Central memory CD8-positive, alpha-beta T cell (primary cell): ENCODE results near the gene USP49.

Experiments used
- ATAC-seq: fragments of 150-1000 bp; cut with Tn5 transposase; replicated peaks from 2 replicates; pipeline ENCODE4 v1.10.0; 2022; ENCODE audit warnings: mild to moderate bottlenecking, moderate FRiP score, moderate number of reproducible peaks; ENCODE audit not compliant: poor library complexity, severe bottlenecking; ENCODE audit errors: extremely low read depth
- DNase-seq, 2 donors: peaks; one replicate each; pipeline ENCODE4 v3.0.0; 2021; ENCODE audit warnings: low spot score in 2 of 2
- H3K27ac Mint-ChIP-seq: one replicate; pipeline ENCODE4 v1.8.0; 2022; ENCODE audit warnings: low read depth, mild to moderate bottlenecking, moderate library complexity, mixed read lengths
- H3K27me3 Mint-ChIP-seq: one replicate; pipeline ENCODE4 v1.8.0; 2022; ENCODE audit warnings: mixed read lengths
- H3K36me3 Mint-ChIP-seq: one replicate; pipeline ENCODE4 v1.8.0; 2022; ENCODE audit warnings: mild to moderate bottlenecking, moderate library complexity, mixed read lengths; ENCODE audit not compliant: insufficient read depth
- H3K4me1 Mint-ChIP-seq: one replicate; pipeline ENCODE4 v1.8.0; 2022; ENCODE audit warnings: mixed read lengths
- H3K4me3 Mint-ChIP-seq: one replicate; pipeline ENCODE4 v1.8.0; 2022; ENCODE audit warnings: mild to moderate bottlenecking, moderate library complexity, mixed read lengths
- H3K9me3 Mint-ChIP-seq: one replicate; pipeline ENCODE4 v1.8.0; 2022; ENCODE audit warnings: mixed read lengths

USP49 gene

GRCh38 chr6:41881506-41881905 lies 13.7 kb downstream of the USP49 start:
- H3K27ac Mint-ChIP-seq: no peak overlapping the region
- ATAC-seq (no peak), DNase-seq (no peak)
- H3K27me3 Mint-ChIP-seq: no peaks in the 10 kb centered on the region
- H3K4me3 Mint-ChIP-seq: no peak overlapping the region
- no peaks in the 10 kb centered on the region for H3K36me3 Mint-ChIP-seq
- no peaks in the 10 kb centered on the region for H3K9me3 Mint-ChIP-seq
- H3K4me1 Mint-ChIP-seq: no peaks in the 10 kb centered on the region

- DNase-seq (no peak), ATAC-seq (no peak)
- H3K4me3 Mint-ChIP-seq: no peak overlapping the region
- no peaks in the 10 kb centered on the region for H3K27me3 Mint-ChIP-seq
- no peaks in the 10 kb centered on the region for H3K9me3 Mint-ChIP-seq
- H3K4me1 Mint-ChIP-seq: no peaks in the 10 kb centered on the region
- H3K36me3 Mint-ChIP-seq: no peaks in the 10 kb centered on the region
- no peak overlapping the region for H3K27ac Mint-ChIP-seq
Measured at GRCh38 chr6:41878961-41879405, 16.2 kb downstream of the USP49 start.

GRCh38 chr6:41878246-41878645 lies 16.9 kb downstream of the USP49 start:
- no peaks in the 10 kb centered on the region for H3K9me3 Mint-ChIP-seq
- DNase-seq: no peak
- H3K36me3 Mint-ChIP-seq: no peaks in the 10 kb centered on the region
- no peaks in the 10 kb centered on the region for H3K27me3 Mint-ChIP-seq
- no peak for ATAC-seq
- H3K4me1 Mint-ChIP-seq: no peaks in the 10 kb centered on the region
- H3K4me3 Mint-ChIP-seq: no peak overlapping the region
- no peak overlapping the region for H3K27ac Mint-ChIP-seq

- Mint-ChIP-seq H3K27me3 (no peaks in the 10 kb centered on the region), H3K4me1 (no peaks in the 10 kb centered on the region)
- no peak for DNase-seq
Measured at GRCh38 chr6:41877051-41877680, 18.0 kb downstream of the USP49 start.

GRCh38 chr6:41874741-41875140 lies 20.4 kb downstream of the USP49 start:
- no peak for ATAC-seq

More at GRCh38 chr6:41877051-41877680, 18.0 kb downstream of the USP49 start:
- Mint-ChIP-seq H3K9me3 (no peaks in the 10 kb centered on the region), H3K36me3 (no peaks in the 10 kb centered on the region), H3K27ac (no peak overlapping the region), H3K4me3 (no peak overlapping the region)
- ATAC-seq: no peak

GRCh38 chr6:41872147-41872546 lies 23.0 kb downstream of the USP49 start:
- ATAC-seq (no peak), DNase-seq (no peak)
- Mint-ChIP-seq H3K36me3 (peaks cover 3% of the 10 kb centered on the region), H3K27me3 (no peaks in the 10 kb centered on the region), H3K27ac (no peak overlapping the region), H3K4me1 (no peaks in the 10 kb centered on the region), H3K4me3 (no peak overlapping the region), H3K9me3 (no peaks in the 10 kb centered on the region)

More at GRCh38 chr6:41874741-41875140, 20.4 kb downstream of the USP49 start:
- DNase-seq: no peak
- no peaks in the 10 kb centered on the region for H3K27me3 Mint-ChIP-seq
- H3K36me3 Mint-ChIP-seq: no peaks in the 10 kb centered on the region
- H3K4me3 Mint-ChIP-seq: no peak overlapping the region
- no peaks in the 10 kb centered on the region for H3K9me3 Mint-ChIP-seq
- no peaks in the 10 kb centered on the region for H3K4me1 Mint-ChIP-seq
- H3K27ac Mint-ChIP-seq: no peak overlapping the region

- H3K27me3 Mint-ChIP-seq: no peaks in the 10 kb centered on the region
- H3K36me3 Mint-ChIP-seq: peaks cover 3% of the 10 kb centered on the region
- no peaks in the 10 kb centered on the region for H3K9me3 Mint-ChIP-seq
- no peaks in the 10 kb centered on the region for H3K4me1 Mint-ChIP-seq
- no peak for DNase-seq
- H3K4me3 Mint-ChIP-seq: no peak overlapping the region
- no peak overlapping the region for H3K27ac Mint-ChIP-seq
- no peak for ATAC-seq
Measured at GRCh38 chr6:41871691-41872090, 23.5 kb downstream of the USP49 start.

- ATAC-seq: no peak
- Mint-ChIP-seq H3K9me3 (no peaks in the 10 kb centered on the region), H3K4me1 (no peaks in the 10 kb centered on the region), H3K27ac (no peak overlapping the region), H3K27me3 (no peaks in the 10 kb centered on the region), H3K36me3 (no peaks in the 10 kb centered on the region), H3K4me3 (no peak overlapping the region)
- DNase-seq: no peak
Measured at GRCh38 chr6:41859356-41859755, 35.8 kb downstream of the USP49 start.

- H3K27me3 Mint-ChIP-seq: no peaks in the 10 kb centered on the region
- no peak for ATAC-seq
- H3K9me3 Mint-ChIP-seq: no peaks in the 10 kb centered on the region
- no peak overlapping the region for H3K4me3 Mint-ChIP-seq
- no peak for DNase-seq
- no peaks in the 10 kb centered on the region for H3K36me3 Mint-ChIP-seq
- H3K4me1 Mint-ChIP-seq: no peaks in the 10 kb centered on the region
- H3K27ac Mint-ChIP-seq: no peak overlapping the region
Measured at GRCh38 chr6:41858703-41859102, 36.5 kb downstream of the USP49 start.

GRCh38 chr6:41850861-41851260 lies 44.3 kb downstream of the USP49 start:
- Mint-ChIP-seq H3K4me1 (peaks cover 8% of the 10 kb centered on the region), H3K4me3 (no peak overlapping the region)
- no peak for ATAC-seq

GRCh38 chr6:41846666-41847237 lies 48.4 kb downstream of the USP49 start:
- peaks cover 8% of the 10 kb centered on the region for H3K4me1 Mint-ChIP-seq
- ATAC-seq: no peak
- H3K36me3 Mint-ChIP-seq: peaks cover 2% of the 10 kb centered on the region
- H3K27me3 Mint-ChIP-seq: no peaks in the 10 kb centered on the region
- H3K4me3 Mint-ChIP-seq: no peak overlapping the region
- peak; percentile 20 to 33 for DNase-seq
- H3K9me3 Mint-ChIP-seq: no peaks in the 10 kb centered on the region
- H3K27ac Mint-ChIP-seq: no peak overlapping the region

More at GRCh38 chr6:41850861-41851260, 44.3 kb downstream of the USP49 start:
- Mint-ChIP-seq H3K36me3 (peaks cover 2% of the 10 kb centered on the region), H3K27ac (no peak overlapping the region), H3K27me3 (no peaks in the 10 kb centered on the region), H3K9me3 (no peaks in the 10 kb centered on the region)
- no peak for DNase-seq

GRCh38 chr6:41843178-41843577 lies 52.0 kb downstream of the USP49 start:
- DNase-seq (no peak), ATAC-seq (no peak)
- Mint-ChIP-seq H3K4me1 (peaks cover 8% of the 10 kb centered on the region), H3K9me3 (no peaks in the 10 kb centered on the region), H3K36me3 (no peaks in the 10 kb centered on the region), H3K27me3 (no peaks in the 10 kb centered on the region), H3K27ac (no peak overlapping the region), H3K4me3 (no peak overlapping the region)

- no peak overlapping the region for H3K27ac Mint-ChIP-seq
- no peaks in the 10 kb centered on the region for H3K4me1 Mint-ChIP-seq
- DNase-seq (no peak), ATAC-seq (no peak)
- H3K9me3 Mint-ChIP-seq: no peaks in the 10 kb centered on the region
- no peaks in the 10 kb centered on the region for H3K27me3 Mint-ChIP-seq
- no peaks in the 10 kb centered on the region for H3K36me3 Mint-ChIP-seq
- no peak overlapping the region for H3K4me3 Mint-ChIP-seq
Measured at GRCh38 chr6:41840326-41840725, 54.8 kb downstream of the USP49 start.
